ENCODE data around the gene HCRTR1. TPM values are rescaled to one million over a fixed set of nuclear protein-coding genes. Genes with fewer than 3 reads are reported as not detected.

HCRTR1 gene
- total and polyA plus RNA-seq, 8 donors, result 0.14 to 0.52 (median 0.19) TPM; not detected in 5

GRCh38 chr1:31625561-31626222 lies 8.2 kb downstream of the HCRTR1 start:
- H3K36me3 ChIP-seq, result peaks cover 0 to 14% (median 0%) of the 10 kb centered on the region in 3 donors
- no peak overlapping the region for H3K4me3 ChIP-seq
- no peak overlapping the region for H3K27ac ChIP-seq
- intact Hi-C loops (cut with DNase I), result no loop called here
- no peak for FAIRE-seq
- no peaks in the 10 kb centered on the region for H3K9me3 ChIP-seq
- TF ChIP-seq CTCF (IDR thresholded peaks at IDR 0.05), result no peak
- H3K27me3 ChIP-seq, result no peaks in the 10 kb centered on the region
- WGBS, 2 donors, result 88 to 94% methylated on average over 4 of the region's 4 CpGs
- no peak for DNase-seq
- peaks cover 10 to 20% (median 18%) of the 10 kb centered on the region in 3 donors for H3K4me1 ChIP-seq
- no peak for ATAC-seq

- Histone ChIP-seq H3K9me3 (no peaks in the 10 kb centered on the region), H3K4me1 (peaks cover 10 to 20% (median 18%) of the 10 kb centered on the region in 3 donors), H3K36me3 (peaks cover 0 to 22% (median 0%) of the 10 kb centered on the region in 3 donors), H3K27ac (peak overlapping the region; percentile 37 to 59 (median 46)), H3K4me3 (no peak overlapping the region), H3K27me3 (no peaks in the 10 kb centered on the region)
- peak in 1 of 4 donors; percentile 5 for ATAC-seq
- no peak for FAIRE-seq
- TF ChIP-seq CTCF (IDR thresholded peaks at IDR 0.05), result no peak
- intact Hi-C loops (cut with DNase I), result no loop called here
- WGBS, 2 donors, result 84% methylated on average over 23 of the region's 23 CpGs
- DNase-seq, result peak in 1 of 6 donors; percentile 51
Measured at GRCh38 chr1:31626223-31627207, 9.0 kb downstream of the HCRTR1 start.

- H3K36me3 ChIP-seq, result peaks cover 0 to 31% (median 4%) of the 10 kb centered on the region in 3 donors
- peaks cover 10 to 20% (median 18%) of the 10 kb centered on the region in 3 donors for H3K4me1 ChIP-seq
- WGBS, 2 donors, result 28 to 32% methylated on average over 13 of the region's 13 CpGs
- H3K4me3 ChIP-seq, result no peak overlapping the region
- no peaks in the 10 kb centered on the region for H3K27me3 ChIP-seq
- TF ChIP-seq CTCF (IDR thresholded peaks at IDR 0.05), result no peak
- DNase-seq (peak; percentile 61 to 81 (median 72)), FAIRE-seq (no peak), ATAC-seq (peak; percentile 75 to 89 (median 86))
- intact Hi-C loops (cut with DNase I), result no loop called here
- H3K27ac ChIP-seq, result peak overlapping the region; percentile 37 to 59 (median 46)
- H3K9me3 ChIP-seq, result no peaks in the 10 kb centered on the region
Measured at GRCh38 chr1:31627301-31627929, 9.9 kb downstream of the HCRTR1 start.

GRCh38 chr1:31627930-31628559 lies 10.6 kb downstream of the HCRTR1 start:
- Histone ChIP-seq H3K9me3 (no peaks in the 10 kb centered on the region), H3K27me3 (no peaks in the 10 kb centered on the region), H3K27ac (peak overlapping the region; percentile 37 to 59 (median 46)), H3K36me3 (peaks cover 0 to 34% (median 8%) of the 10 kb centered on the region in 3 donors), H3K4me3 (no peak overlapping the region), H3K4me1 (peaks cover 10 to 20% (median 18%) of the 10 kb centered on the region in 3 donors)
- DNase-seq, result peak in 3 of 6 donors; percentile 29 to 57 (median 42)
- no peak for FAIRE-seq
- WGBS, 2 donors, result 50 to 53% methylated on average over 11 of the region's 11 CpGs
- ATAC-seq, result peak; percentile 39 to 59 (median 55)
- TF ChIP-seq CTCF (IDR thresholded peaks at IDR 0.05), result no peak
- intact Hi-C loops (cut with DNase I), result no loop called here

Data from pancreas (tissue), 10 donors.